HEK293 (cell line): Measurements from ENCODE around the gene DNAAF5.

Experiments
- CTCF ChIA-PET: fragments of 350-600 bp; formaldehyde crosslinking; extraction: SDS; loops from one replicate; lab custom pipeline; 2021; ENCODE audit warnings: antibody characterized with exemption; lab: Yijun Ruan, JAX
- POLR2A ChIA-PET: fragments of 300-600 bp; formaldehyde crosslinking; extraction: SDS; loops from one replicate; lab custom pipeline; 2020; ENCODE audit warnings: antibody characterized with exemption, inconsistent platforms; lab: Yijun Ruan, JAX
- H3K27ac ChIP-seq: fragments of 200-500 bp; sonication (Bioruptor generic); 2 replicates; pipeline ENCODE4 v1.5.1; 2014; ENCODE audit warnings: low read depth, low read length, control low read depth, inconsistent platforms; ENCODE audit errors: extremely low read depth
- H3K36me3 ChIP-seq, 2 experiments: fragments of 200-500 bp in 1 of 2; sonication (Bioruptor generic) in 1 of 2; 1 replicate in 1 of 2; 2 replicates in 1 of 2; pipeline ENCODE4 v1.5.1; 2014 to 2017; ENCODE audit warnings: inconsistent platforms in 2 of 2, low read length in 2 of 2; ENCODE audit not compliant: control insufficient read depth in 2 of 2, insufficient read depth in 1 of 2
- H3K4me1 ChIP-seq: fragments of 200-500 bp; sonication (Bioruptor generic); 2 replicates; pipeline ENCODE4 v1.5.1; 2014; ENCODE audit warnings: mild to moderate bottlenecking, low read length, inconsistent platforms; ENCODE audit not compliant: control insufficient read depth, insufficient read depth
- H3K4me3 ChIP-seq: 2 replicates; pipeline ENCODE4 v1.5.1; 2011; ENCODE audit warnings: low read depth, mild to moderate bottlenecking, control low read depth, low read length, moderate library complexity
- H3K9me3 ChIP-seq: fragments of 200-500 bp; sonication (Bioruptor generic); 2 replicates; pipeline ENCODE4 v1.5.1; 2014; ENCODE audit warnings: low read depth, low read length, inconsistent platforms; ENCODE audit not compliant: control insufficient read depth, insufficient read depth
- BCL11A ChIP-seq: fragments of 450-650 bp; formaldehyde crosslinking; IDR thresholded peaks from 2 replicates; pipeline ENCODE4 v1.5.1; 2016; ENCODE audit warnings: low read depth, missing biosample characterization, missing genetic modification characterization
- BCL11B ChIP-seq: fragments of 450-650 bp; formaldehyde crosslinking; IDR thresholded peaks from 2 replicates; pipeline ENCODE4 v1.5.1; 2016; ENCODE audit warnings: low read depth, missing biosample characterization, missing genetic modification characterization
- KLF8 ChIP-seq: fragments of 450-650 bp; formaldehyde crosslinking; IDR thresholded peaks from 2 replicates; pipeline ENCODE4 v1.5.1; 2016; ENCODE audit warnings: missing biosample characterization, missing genetic modification characterization
- RBAK ChIP-seq: fragments of 450-650 bp; formaldehyde crosslinking; IDR thresholded peaks from 2 replicates; pipeline ENCODE4 v1.5.1; 2016; ENCODE audit warnings: missing biosample characterization, missing genetic modification characterization
- SALL2 ChIP-seq: fragments of 450-650 bp; formaldehyde crosslinking; IDR thresholded peaks from 2 replicates; pipeline ENCODE4 v1.5.0; 2017; ENCODE audit warnings: missing biosample characterization, mild to moderate bottlenecking, missing genetic modification characterization, borderline replicate concordance
- WT1 ChIP-seq: fragments of 450-650 bp; formaldehyde crosslinking; IDR thresholded peaks from 2 replicates; pipeline ENCODE4 v1.5.1; 2016; ENCODE audit warnings: missing biosample characterization, missing genetic modification characterization
- YY2 ChIP-seq: fragments of 450-650 bp; formaldehyde crosslinking; IDR thresholded peaks from 2 replicates; pipeline ENCODE4 v1.5.1; 2016; ENCODE audit warnings: missing biosample characterization, missing genetic modification characterization
- ZBTB17 ChIP-seq: fragments of 450-650 bp; formaldehyde crosslinking; IDR thresholded peaks from 2 replicates; pipeline ENCODE4 v1.5.1; 2016; ENCODE audit warnings: missing biosample characterization, missing genetic modification characterization
- ZBTB7A ChIP-seq: fragments of 450-650 bp; formaldehyde crosslinking; IDR thresholded peaks from 2 replicates; pipeline ENCODE4 v1.5.1; 2016; ENCODE audit warnings: low read depth, missing biosample characterization, missing genetic modification characterization
- ZNF121 ChIP-seq: fragments of 450-650 bp; formaldehyde crosslinking; IDR thresholded peaks from 2 replicates; pipeline ENCODE4 v1.5.1; 2016; ENCODE audit warnings: missing biosample characterization, missing genetic modification characterization
- ZNF138 ChIP-seq: fragments of 450-650 bp; formaldehyde crosslinking; IDR thresholded peaks from 2 replicates; pipeline ENCODE4 v1.5.1; 2016; ENCODE audit warnings: missing biosample characterization, missing genetic modification characterization, borderline replicate concordance
- ZNF211 ChIP-seq: fragments of 450-650 bp; formaldehyde crosslinking; IDR thresholded peaks from 2 replicates; pipeline ENCODE4 v1.5.1; 2016; ENCODE audit warnings: low read depth, missing biosample characterization, missing genetic modification characterization
- ZNF24 ChIP-seq: fragments of 450-650 bp; formaldehyde crosslinking; IDR thresholded peaks from 2 replicates; pipeline ENCODE4 v1.5.1; 2016; ENCODE audit warnings: missing biosample characterization, missing genetic modification characterization
- ZNF292 ChIP-seq: fragments of 450-650 bp; formaldehyde crosslinking; IDR thresholded peaks from 2 replicates; pipeline ENCODE4 v1.5.1; 2016; ENCODE audit warnings: low read depth, missing biosample characterization, missing genetic modification characterization, borderline replicate concordance
- ZNF366 ChIP-seq: fragments of 450-650 bp; formaldehyde crosslinking; conservative IDR thresholded peaks from 2 replicates; pipeline ENCODE4 v1.5.1; 2016; ENCODE audit warnings: missing biosample characterization, missing genetic modification characterization
- ZNF423 ChIP-seq: fragments of 450-650 bp; formaldehyde crosslinking; IDR thresholded peaks from 2 replicates; pipeline ENCODE4 v1.5.1; 2016; ENCODE audit warnings: missing biosample characterization, missing genetic modification characterization
- ZNF501 ChIP-seq: fragments of 450-650 bp; formaldehyde crosslinking; IDR thresholded peaks from 2 replicates; pipeline ENCODE4 v1.5.1; 2016; ENCODE audit warnings: missing biosample characterization, missing genetic modification characterization
- ZNF529 ChIP-seq: fragments of 450-650 bp; formaldehyde crosslinking; IDR thresholded peaks from 2 replicates; pipeline ENCODE4 v1.5.1; 2017; ENCODE audit warnings: missing genetic modification characterization, missing biosample characterization; ENCODE audit not compliant: insufficient replicate concordance
- ZNF549 ChIP-seq: fragments of 450-650 bp; IDR thresholded peaks from 2 replicates; pipeline ENCODE4 v1.5.1; 2018; ENCODE audit warnings: missing biosample characterization, missing genetic modification characterization, mild to moderate bottlenecking, inconsistent platforms, moderate library complexity
- ZNF776 ChIP-seq: fragments of 450-650 bp; formaldehyde crosslinking; IDR thresholded peaks from 2 replicates; pipeline ENCODE4 v1.5.0; 2017; ENCODE audit warnings: missing biosample characterization, missing genetic modification characterization, borderline replicate concordance
- ZNF830 ChIP-seq: fragments of 450-650 bp; IDR thresholded peaks from 2 replicates; pipeline ENCODE4 v1.5.0; 2018; ENCODE audit warnings: missing biosample characterization, missing genetic modification characterization, low read depth, mild to moderate bottlenecking, moderate library complexity
- TF ChIP-seq, protein P1 (sequence below): sonication (generic); formaldehyde crosslinking; IDR thresholded peaks from 2 replicates; pipeline ENCODE4 v1.8.1; 2022; ENCODE audit warnings: mild to moderate bottlenecking, moderate library complexity, missing genetic modification reagents
- TF ChIP-seq, protein P2 (sequence below): fragments of 450-650 bp; formaldehyde crosslinking; IDR thresholded peaks from 2 replicates; pipeline ENCODE4 v1.5.1; 2016; ENCODE audit warnings: missing biosample characterization, missing genetic modification characterization
- TF ChIP-seq, protein P3 (sequence below): fragments of 450-650 bp; formaldehyde crosslinking; IDR thresholded peaks from 2 replicates; pipeline ENCODE4 v1.5.1; 2016; ENCODE audit warnings: missing biosample characterization, missing genetic modification characterization
- TF ChIP-seq, protein P4 (sequence below): fragments of 450-650 bp; formaldehyde crosslinking; IDR thresholded peaks from 2 replicates; pipeline ENCODE4 v1.5.1; 2016; ENCODE audit warnings: missing biosample characterization, missing genetic modification characterization
- TF ChIP-seq, protein P5 (sequence below): fragments of 450-650 bp; formaldehyde crosslinking; IDR thresholded peaks from 2 replicates; pipeline ENCODE4 v1.5.1; 2017; ENCODE audit warnings: missing biosample characterization, mild to moderate bottlenecking, missing genetic modification characterization, moderate library complexity

Gene DNAAF5

DNA sequence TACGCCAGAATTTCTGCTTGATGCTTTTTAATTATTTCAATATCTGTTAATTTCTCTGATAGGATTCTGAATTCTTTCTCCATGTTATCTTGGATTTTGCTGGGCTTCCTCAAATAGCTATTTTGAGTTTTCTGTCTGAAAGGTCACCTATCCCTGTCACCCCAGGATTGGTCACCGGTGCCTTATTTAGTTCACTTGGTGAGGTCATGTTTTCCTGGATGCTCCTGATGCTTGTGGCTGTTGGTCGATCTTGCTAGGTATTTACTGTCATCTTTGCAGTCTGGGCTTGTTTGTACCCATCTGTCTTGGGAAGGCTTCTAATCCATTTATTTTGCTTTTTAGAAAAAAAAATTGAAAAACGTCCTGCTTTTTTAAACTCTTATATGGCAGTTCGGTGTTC lies 11.7 kb downstream of the DNAAF5 start:
- Histone ChIP-seq H3K4me1 (no peaks in the 10 kb centered on the region), H3K4me3 (no peak overlapping the region), H3K9me3 (no peaks in the 10 kb centered on the region), H3K36me3 (peaks cover 4 to 53% of the 10 kb centered on the region in 2 experiments; a peak in 2 of 3 replicates), H3K27ac (no peak overlapping the region)
- TF ChIP-seq BCL11B (tag by site-specific recombination), result no peak
- no peak for TF ChIP-seq ZNF366 (tag by site-specific recombination)
- TF ChIP-seq, protein P1, sequence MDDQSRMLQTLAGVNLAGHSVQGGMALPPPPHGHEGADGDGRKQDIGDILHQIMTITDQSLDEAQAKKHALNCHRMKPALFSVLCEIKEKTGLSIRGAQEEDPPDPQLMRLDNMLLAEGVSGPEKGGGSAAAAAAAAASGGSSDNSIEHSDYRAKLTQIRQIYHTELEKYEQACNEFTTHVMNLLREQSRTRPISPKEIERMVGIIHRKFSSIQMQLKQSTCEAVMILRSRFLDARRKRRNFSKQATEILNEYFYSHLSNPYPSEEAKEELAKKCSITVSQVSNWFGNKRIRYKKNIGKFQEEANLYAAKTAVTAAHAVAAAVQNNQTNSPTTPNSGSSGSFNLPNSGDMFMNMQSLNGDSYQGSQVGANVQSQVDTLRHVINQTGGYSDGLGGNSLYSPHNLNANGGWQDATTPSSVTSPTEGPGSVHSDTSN (CRISPR knock-in tag), result no peak
- no peak for TF ChIP-seq ZNF529
- no peak for TF ChIP-seq WT1 (tag by site-specific recombination)
- TF ChIP-seq SALL2 (tag by site-specific recombination), result no peak
- no peak for TF ChIP-seq YY2 (tag by site-specific recombination)
- TF ChIP-seq RBAK, result no peak
- TF ChIP-seq, protein P2, sequence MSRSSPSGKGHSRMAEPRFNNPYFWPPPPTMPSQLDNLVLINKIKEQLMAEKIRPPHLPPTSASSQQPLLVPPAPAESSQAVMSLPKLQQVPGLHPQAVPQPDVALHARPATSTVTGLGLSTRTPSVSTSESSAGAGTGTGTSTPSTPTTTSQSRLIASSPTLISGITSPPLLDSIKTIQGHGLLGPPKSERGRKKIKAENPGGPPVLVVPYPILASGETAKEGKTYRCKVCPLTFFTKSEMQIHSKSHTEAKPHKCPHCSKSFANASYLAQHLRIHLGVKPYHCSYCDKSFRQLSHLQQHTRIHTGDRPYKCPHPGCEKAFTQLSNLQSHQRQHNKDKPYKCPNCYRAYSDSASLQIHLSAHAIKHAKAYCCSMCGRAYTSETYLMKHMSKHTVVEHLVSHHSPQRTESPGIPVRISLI, result no peak
- no peak for TF ChIP-seq ZNF830 (tag by site-specific recombination)
- no peak for TF ChIP-seq ZNF776 (tag by site-specific recombination)
- no peak for TF ChIP-seq ZNF292 (tag by site-specific recombination)
- CTCF ChIA-PET, result interaction anchor here (0.7 kb wide), 1 partner anchor 44 kb away, joined by 3 read pairs; no protein-coding TSS in a partner anchor
- POLR2A ChIA-PET, result no interaction called here

DNA sequence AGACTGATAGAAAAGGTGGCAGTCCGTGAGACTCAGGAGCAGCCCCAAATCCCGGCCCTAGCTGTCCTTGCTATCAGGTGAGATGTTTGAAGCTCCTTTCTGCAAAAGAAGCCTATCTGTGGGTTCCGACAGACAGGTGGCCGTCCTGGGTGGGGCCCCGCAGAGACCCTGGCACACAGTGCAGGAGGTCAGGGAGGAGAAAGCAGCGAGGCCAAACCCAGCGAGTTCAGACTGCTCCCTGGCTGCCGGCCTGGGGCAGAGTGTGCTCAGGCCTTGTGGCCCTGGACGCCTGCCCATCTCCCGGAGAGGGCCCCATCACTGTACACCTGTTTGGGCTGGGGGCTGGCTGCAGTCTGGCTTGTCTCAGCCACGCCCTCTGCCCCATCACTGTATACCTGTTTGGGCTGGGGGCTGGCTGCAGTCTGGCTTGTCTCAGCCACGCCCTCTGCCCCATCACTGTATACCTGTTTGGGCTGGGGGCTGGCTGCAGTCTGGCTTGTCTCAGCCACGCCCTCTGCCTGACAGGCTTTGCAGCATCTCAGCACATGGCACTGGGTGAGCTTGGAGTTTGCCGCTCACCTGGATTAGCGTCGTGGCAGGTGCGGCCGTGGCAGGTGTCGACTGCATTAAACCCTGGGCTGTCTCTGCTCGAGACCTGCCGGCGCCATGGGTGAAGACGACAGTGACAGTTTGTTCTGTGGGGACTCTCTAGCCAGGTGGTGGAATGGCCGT lies 12.4 kb downstream of the DNAAF5 start:
- ChIA-PET CTCF (interaction anchor here (0.7 kb wide), 1 partner anchor 44 kb away, joined by 3 read pairs; no protein-coding TSS in a partner anchor), POLR2A (no interaction called here)
- Histone ChIP-seq H3K4me1 (no peaks in the 10 kb centered on the region), H3K9me3 (no peaks in the 10 kb centered on the region), H3K36me3 (peaks cover 7 to 54% of the 10 kb centered on the region in 2 experiments; a peak in 2 of 3 replicates), H3K4me3 (no peak overlapping the region), H3K27ac (no peak overlapping the region)
- TF ChIP-seq ZBTB17 (tag by site-specific recombination) (no peak), ZNF138 (tag by site-specific recombination) (no peak), ZBTB7A (tag by site-specific recombination) (no peak)

DNA sequence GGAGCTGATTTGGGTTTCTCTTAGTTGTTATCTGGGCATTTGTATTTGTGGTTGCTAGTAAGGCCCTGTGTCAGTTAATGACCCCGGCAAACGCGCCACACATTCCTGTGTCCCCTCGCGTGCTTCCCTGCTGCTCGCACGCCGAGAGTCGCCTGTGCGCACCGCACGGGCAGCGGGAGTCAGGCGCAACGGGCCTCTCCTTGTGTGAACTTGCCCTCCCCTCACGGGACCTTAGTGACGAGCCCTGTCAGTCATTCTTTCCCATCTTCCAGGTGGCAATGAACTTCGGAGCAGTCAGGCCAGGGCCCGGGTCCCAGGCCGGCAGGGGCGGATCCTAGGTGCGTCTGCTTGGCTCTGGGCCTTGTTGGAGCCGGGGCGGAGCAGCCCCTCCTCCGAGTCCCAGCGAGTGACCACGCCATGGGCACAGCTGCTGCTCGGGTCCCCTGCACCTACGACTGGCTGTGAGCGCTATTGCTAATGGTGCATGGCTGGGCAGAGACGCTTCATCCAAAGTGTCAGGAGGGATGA lies 13.0 kb downstream of the DNAAF5 start:
- CTCF ChIA-PET, result no interaction called here
- no peak overlapping the region for H3K27ac ChIP-seq
- TF ChIP-seq ZNF121 (no peak), ZNF211 (no peak), ZNF24 (tag by site-specific recombination) (no peak), ZNF549 (tag by site-specific recombination) (no peak), BCL11A (tag by site-specific recombination) (no peak), KLF8 (no peak), ZNF423 (no peak), ZNF501 (tag by site-specific recombination) (no peak)
- TF ChIP-seq, protein P3, sequence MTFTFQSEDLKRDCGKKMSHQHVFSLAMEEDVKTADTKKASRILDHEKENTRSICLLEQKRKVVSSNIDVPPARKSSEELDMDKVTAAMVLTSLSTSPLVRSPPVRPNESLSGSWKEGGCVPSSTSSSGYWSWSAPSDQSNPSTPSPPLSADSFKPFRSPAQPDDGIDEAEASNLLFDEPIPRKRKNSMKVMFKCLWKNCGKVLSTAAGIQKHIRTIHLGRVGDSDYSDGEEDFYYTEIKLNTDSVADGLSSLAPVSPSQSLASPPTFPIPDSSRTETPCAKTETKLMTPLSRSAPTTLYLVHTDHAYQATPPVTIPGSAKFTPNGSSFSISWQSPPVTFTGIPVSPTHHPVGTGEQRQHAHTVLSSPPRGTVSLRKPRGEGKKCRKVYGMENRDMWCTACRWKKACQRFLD (tag by site-specific recombination), result no peak
- TF ChIP-seq, protein P4, sequence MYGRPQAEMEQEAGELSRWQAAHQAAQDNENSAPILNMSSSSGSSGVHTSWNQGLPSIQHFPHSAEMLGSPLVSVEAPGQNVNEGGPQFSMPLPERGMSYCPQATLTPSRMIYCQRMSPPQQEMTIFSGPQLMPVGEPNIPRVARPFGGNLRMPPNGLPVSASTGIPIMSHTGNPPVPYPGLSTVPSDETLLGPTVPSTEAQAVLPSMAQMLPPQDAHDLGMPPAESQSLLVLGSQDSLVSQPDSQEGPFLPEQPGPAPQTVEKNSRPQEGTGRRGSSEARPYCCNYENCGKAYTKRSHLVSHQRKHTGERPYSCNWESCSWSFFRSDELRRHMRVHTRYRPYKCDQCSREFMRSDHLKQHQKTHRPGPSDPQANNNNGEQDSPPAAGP (tag by site-specific recombination), result no peak
- TF ChIP-seq, protein P5, sequence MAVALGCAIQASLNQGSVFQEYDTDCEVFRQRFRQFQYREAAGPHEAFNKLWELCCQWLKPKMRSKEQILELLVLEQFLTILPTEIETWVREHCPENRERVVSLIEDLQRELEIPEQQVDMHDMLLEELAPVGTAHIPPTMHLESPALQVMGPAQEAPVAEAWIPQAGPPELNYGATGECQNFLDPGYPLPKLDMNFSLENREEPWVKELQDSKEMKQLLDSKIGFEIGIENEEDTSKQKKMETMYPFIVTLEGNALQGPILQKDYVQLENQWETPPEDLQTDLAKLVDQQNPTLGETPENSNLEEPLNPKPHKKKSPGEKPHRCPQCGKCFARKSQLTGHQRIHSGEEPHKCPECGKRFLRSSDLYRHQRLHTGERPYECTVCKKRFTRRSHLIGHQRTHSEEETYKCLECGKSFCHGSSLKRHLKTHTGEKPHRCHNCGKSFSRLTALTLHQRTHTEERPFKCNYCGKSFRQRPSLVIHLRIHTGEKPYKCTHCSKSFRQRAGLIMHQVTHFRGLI (tag by site-specific recombination), result no peak

More for the DNA sequence above, 13.0 kb downstream of the DNAAF5 start:
- H3K4me3 ChIP-seq, result no peak overlapping the region
- no peaks in the 10 kb centered on the region for H3K9me3 ChIP-seq
- peaks cover 7 to 48% of the 10 kb centered on the region in 2 experiments; a peak in 2 of 3 replicates for H3K36me3 ChIP-seq
- POLR2A ChIA-PET, result no interaction called here
- no peaks in the 10 kb centered on the region for H3K4me1 ChIP-seq
